ENCODE measurements around the gene NOP14. TPM values are rescaled to one million over a fixed set of nuclear protein-coding genes. Genes with fewer than 3 reads are reported as not detected.
"Not testable (repeated sequence)": the region's sequence is repeated elsewhere in the genome, so short reads cannot be mapped to it uniquely, and the experiment has no call there.

The NOP14 gene
- total RNA-seq, 3 donors from 2014 or later, result 18.2 to 23.8 (median 23.5) TPM

DNA sequence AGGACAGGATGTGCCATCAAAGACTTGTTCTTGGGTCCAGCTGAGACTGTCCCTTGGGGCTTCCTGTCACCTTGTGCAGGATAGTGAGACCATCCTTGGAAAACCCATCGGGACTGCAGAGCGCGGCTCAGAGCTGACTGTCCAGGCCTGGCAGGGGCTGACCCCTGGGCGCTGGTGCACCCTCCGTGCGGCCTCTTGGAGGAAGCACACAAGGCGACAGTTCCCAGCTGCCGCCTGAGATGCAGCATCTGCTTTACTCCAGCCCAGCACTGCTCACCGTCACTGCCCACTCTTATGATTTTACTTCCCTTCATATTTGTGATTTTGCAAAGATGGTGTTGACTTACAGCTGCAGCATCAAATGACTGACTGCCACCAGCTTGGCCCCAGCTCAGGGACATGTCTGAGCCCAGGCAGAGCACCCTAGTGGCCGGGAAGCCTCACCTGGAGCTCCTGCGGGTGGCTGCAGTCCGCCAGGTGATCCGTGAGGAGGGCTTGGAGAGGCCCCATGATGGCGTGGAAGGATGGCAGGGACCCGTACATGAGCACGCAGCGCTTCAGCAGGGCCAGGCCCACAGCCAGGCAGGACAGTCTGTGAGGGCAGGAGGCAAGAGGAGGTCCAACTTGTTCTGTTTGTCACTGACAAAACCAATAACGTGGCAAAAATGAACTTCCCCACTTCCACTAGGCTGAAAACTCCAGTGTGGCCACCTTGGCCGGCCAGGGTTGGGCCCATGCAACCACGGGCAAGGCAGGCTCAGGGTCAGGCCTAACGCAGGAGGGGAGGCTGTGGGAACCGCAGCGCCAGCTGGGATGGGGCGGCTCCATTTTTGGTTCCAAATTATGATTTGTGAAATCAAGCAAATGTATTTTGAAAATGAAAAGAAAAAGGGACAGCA is 21.8 kb downstream of the NOP14 start:
- no peaks in the 10 kb centered on the region for H3K9me3 ChIP-seq
- ATAC-seq (no peak), DNase-seq (peak in 1 of 3 donors; percentile 51)
- H3K4me1 ChIP-seq (ENCODE audit: low read depth), result peaks cover 7% of the 10 kb centered on the region
- H3K36me3 ChIP-seq (ENCODE audit: low read depth), result peaks cover 3% of the 10 kb centered on the region
- no peak overlapping the region for H3K4me3 ChIP-seq
- intact Hi-C loops (cut with DNase I, micrococcal nuclease), result loop anchor here in 1 of 2 donors (10.0 kb wide), 1 partner anchor 177 kb away; no protein-coding TSS in a partner anchor
- TF ChIP-seq, protein P1, sequence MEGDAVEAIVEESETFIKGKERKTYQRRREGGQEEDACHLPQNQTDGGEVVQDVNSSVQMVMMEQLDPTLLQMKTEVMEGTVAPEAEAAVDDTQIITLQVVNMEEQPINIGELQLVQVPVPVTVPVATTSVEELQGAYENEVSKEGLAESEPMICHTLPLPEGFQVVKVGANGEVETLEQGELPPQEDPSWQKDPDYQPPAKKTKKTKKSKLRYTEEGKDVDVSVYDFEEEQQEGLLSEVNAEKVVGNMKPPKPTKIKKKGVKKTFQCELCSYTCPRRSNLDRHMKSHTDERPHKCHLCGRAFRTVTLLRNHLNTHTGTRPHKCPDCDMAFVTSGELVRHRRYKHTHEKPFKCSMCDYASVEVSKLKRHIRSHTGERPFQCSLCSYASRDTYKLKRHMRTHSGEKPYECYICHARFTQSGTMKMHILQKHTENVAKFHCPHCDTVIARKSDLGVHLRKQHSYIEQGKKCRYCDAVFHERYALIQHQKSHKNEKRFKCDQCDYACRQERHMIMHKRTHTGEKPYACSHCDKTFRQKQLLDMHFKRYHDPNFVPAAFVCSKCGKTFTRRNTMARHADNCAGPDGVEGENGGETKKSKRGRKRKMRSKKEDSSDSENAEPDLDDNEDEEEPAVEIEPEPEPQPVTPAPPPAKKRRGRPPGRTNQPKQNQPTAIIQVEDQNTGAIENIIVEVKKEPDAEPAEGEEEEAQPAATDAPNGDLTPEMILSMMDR (IDR thresholded peaks at IDR 0.05), result no peak

- Histone ChIP-seq H3K36me3 (ENCODE audit: low read depth) (peaks cover 3% of the 10 kb centered on the region), H3K4me1 (ENCODE audit: low read depth) (peaks cover 16% of the 10 kb centered on the region), H3K9me3 (no peaks in the 10 kb centered on the region), H3K4me3 (no peak overlapping the region)
- TF ChIP-seq, protein P1 (IDR thresholded peaks at IDR 0.05), result no peak
- ATAC-seq (no peak), DNase-seq (peak in 1 of 3 donors; percentile 53)
- intact Hi-C loops (cut with DNase I, micrococcal nuclease), result loop anchor here in 1 of 2 donors (10.0 kb wide), 1 partner anchor 176 kb away; no protein-coding TSS in a partner anchor
Measured at GRCh38 chr4:2940267-2941137, 22.7 kb downstream of the NOP14 start.

- Histone ChIP-seq H3K4me3 (no peak overlapping the region), H3K36me3 (ENCODE audit: low read depth) (peaks cover 3% of the 10 kb centered on the region), H3K9me3 (no peaks in the 10 kb centered on the region), H3K4me1 (ENCODE audit: low read depth) (peaks cover 20% of the 10 kb centered on the region)
- ATAC-seq, result no peak
- intact Hi-C loops (cut with DNase I, micrococcal nuclease), result loop anchor here (10.0 kb wide), 2 partner anchors 95 to 175 kb away; partner anchors contain the start of gene ADD1 (in 1 of the 2)
- TF ChIP-seq, protein P1 (IDR thresholded peaks at IDR 0.05), result no peak
- peak in 1 of 3 donors; percentile 52 for DNase-seq
Measured at GRCh38 chr4:2939383-2940243, 23.6 kb downstream of the NOP14 start.

DNA sequence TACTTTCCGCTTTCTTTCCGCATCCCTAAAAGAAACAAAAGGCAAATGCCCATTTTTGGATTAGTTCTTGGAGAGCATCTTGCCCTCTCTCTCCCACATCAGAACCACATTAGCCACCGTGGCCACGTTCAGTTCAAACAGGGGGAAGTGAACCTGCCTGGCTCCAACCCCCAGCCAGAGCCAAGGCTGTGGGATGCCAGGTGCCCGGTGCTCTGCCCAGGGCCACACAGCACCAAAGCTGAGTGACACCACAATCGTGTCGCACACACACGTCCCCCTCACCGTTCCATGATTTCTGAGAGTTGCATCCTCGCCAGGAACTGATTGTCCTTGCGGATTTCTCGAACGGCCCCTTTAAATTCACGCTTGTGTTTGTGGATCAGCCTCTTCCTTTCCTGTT is 24.3 kb downstream of the NOP14 start:
- Histone ChIP-seq H3K9me3 (no peaks in the 10 kb centered on the region), H3K36me3 (ENCODE audit: low read depth) (peaks cover 3% of the 10 kb centered on the region), H3K4me1 (ENCODE audit: low read depth) (peaks cover 20% of the 10 kb centered on the region), H3K4me3 (no peak overlapping the region)
- intact Hi-C loops (cut with DNase I, micrococcal nuclease), result loop anchor here (10.0 kb wide), 2 partner anchors 94 to 174 kb away; partner anchors contain the start of gene ADD1 (in 1 of the 2)
- no peak for ATAC-seq
- TF ChIP-seq, protein P1 (IDR thresholded peaks at IDR 0.05), result no peak
- peak in 1 of 3 donors; percentile 26 for DNase-seq

DNA sequence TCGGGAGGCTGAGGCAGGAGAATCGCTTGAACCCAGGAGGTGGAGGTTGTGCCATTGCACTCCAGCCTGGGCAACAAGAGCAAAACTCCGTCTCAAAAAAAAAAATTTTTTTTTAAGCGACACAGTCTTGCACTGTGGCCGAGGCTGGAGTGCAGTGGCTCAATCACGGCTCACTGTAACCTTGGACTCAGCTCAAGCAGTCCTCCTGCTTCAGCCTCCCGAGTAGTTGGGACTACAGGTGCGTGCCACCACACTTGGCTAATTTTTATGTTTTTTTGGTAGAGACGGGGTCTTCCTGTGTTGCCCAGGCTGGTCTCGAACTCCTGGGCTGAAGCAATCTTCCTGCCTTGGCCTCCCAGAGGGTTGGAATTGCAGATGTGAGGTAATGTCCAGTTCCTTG is 24.8 kb downstream of the NOP14 start:
- H3K36me3 ChIP-seq (ENCODE audit: low read depth); DNase-seq: not testable (repeated sequence)

More for the DNA sequence above, 24.8 kb downstream of the NOP14 start:
- not testable (repeated sequence) for H3K9me3 ChIP-seq, H3K4me3 ChIP-seq, ATAC-seq
- peaks cover 24% of the 10 kb centered on the region for H3K4me1 ChIP-seq (ENCODE audit: low read depth)
- intact Hi-C loops (cut with DNase I, micrococcal nuclease), result loop anchor here (10.0 kb wide), 2 partner anchors 94 to 174 kb away; partner anchors contain the start of gene ADD1 (in 1 of the 2)

Measured in mucosa of descending colon (tissue), 3 donors.